Measurements from ENCODE around the gene TMEM171.

- TF ChIP-seq POLR2A (IDR thresholded peaks at IDR 0.05): no peak
- TF ChIP-seq, protein P1, sequence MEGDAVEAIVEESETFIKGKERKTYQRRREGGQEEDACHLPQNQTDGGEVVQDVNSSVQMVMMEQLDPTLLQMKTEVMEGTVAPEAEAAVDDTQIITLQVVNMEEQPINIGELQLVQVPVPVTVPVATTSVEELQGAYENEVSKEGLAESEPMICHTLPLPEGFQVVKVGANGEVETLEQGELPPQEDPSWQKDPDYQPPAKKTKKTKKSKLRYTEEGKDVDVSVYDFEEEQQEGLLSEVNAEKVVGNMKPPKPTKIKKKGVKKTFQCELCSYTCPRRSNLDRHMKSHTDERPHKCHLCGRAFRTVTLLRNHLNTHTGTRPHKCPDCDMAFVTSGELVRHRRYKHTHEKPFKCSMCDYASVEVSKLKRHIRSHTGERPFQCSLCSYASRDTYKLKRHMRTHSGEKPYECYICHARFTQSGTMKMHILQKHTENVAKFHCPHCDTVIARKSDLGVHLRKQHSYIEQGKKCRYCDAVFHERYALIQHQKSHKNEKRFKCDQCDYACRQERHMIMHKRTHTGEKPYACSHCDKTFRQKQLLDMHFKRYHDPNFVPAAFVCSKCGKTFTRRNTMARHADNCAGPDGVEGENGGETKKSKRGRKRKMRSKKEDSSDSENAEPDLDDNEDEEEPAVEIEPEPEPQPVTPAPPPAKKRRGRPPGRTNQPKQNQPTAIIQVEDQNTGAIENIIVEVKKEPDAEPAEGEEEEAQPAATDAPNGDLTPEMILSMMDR (IDR thresholded peaks at IDR 0.05): no peak
Measured at GRCh38 chr5:73097740-73098139, 22.6 kb upstream of the TMEM171 start.

Data from esophagus squamous epithelium (tissue), 4 donors.